DMS 273 treated with DMSO at 0.1 percent for 48 hours (cell line): ENCODE results near the gene TEX52.

Experiments used
- DNase-seq: peaks from one replicate; lab custom pipeline; 2025; lab: John Stamatoyannopoulos, UW

The TEX52 gene

GRCh38 chr12:2832550-2833127, 24.2 kb downstream of the TEX52 start:
- no peak for DNase-seq

GRCh38 chr12:2829275-2829674, 27.6 kb downstream of the TEX52 start:
- DNase-seq: no peak

- no peak for DNase-seq
Observed at GRCh38 chr12:2826721-2827515, 29.9 kb downstream of the TEX52 start.

GRCh38 chr12:2826036-2826435, 30.8 kb downstream of the TEX52 start:
- DNase-seq: no peak

GRCh38 chr12:2825132-2825531, 31.7 kb downstream of the TEX52 start:
- DNase-seq: no peak

GRCh38 chr12:2824541-2824940, 32.3 kb downstream of the TEX52 start:
- no peak for DNase-seq

GRCh38 chr12:2823483-2823882, 33.4 kb downstream of the TEX52 start:
- DNase-seq: no peak

GRCh38 chr12:2820432-2820831, 36.4 kb downstream of the TEX52 start:
- DNase-seq: no peak

- DNase-seq: no peak
Observed at GRCh38 chr12:2819810-2820209, 37.0 kb downstream of the TEX52 start.

- DNase-seq: peak; percentile 17
Observed at GRCh38 chr12:2813214-2814185, 43.3 kb downstream of the TEX52 start.

GRCh38 chr12:2812290-2813213, 44.3 kb downstream of the TEX52 start, which contains the start of gene ITFG2:
TSS of gene ITFG2 (plus strand) at chr12:2812668. CDS start at chr12:2812761, 93 bp downstream.
- DNase-seq: peak; percentile 95

GRCh38 chr12:2811801-2812200, 45.0 kb downstream of the TEX52 start:
- no peak for DNase-seq

GRCh38 chr12:2806700-2807099, 50.1 kb downstream of the TEX52 start:
- no peak for DNase-seq

- DNase-seq: no peak
Observed at GRCh38 chr12:2805143-2805520, 51.7 kb downstream of the TEX52 start.

- DNase-seq: no peak
Observed at GRCh38 chr12:2804393-2805142, 52.3 kb downstream of the TEX52 start.

GRCh38 chr12:2803635-2804392, 53.0 kb downstream of the TEX52 start:
- DNase-seq: no peak

- no peak for DNase-seq
Observed at GRCh38 chr12:2801044-2801783, 55.6 kb downstream of the TEX52 start.

- DNase-seq: no peak
Observed at GRCh38 chr12:2800046-2800570, 56.7 kb downstream of the TEX52 start.
